Omental fat pad (tissue), 4 donors: ENCODE data around the gene ST6GALNAC2. TPM values are rescaled to one million over a fixed set of nuclear protein-coding genes. Genes with fewer than 3 reads are reported as not detected.

Experiments
- ATAC-seq: fragments of 150-250 bp; one replicate; pipeline ENCODE4 v1.9.1; 2016; ENCODE audit warnings: mild to moderate bottlenecking, moderate library complexity; ENCODE audit not compliant: low FRiP score
- DNase-seq: peaks from one replicate; pipeline ENCODE4 v3.0.0-alpha.2; 2019; ENCODE audit warnings: low spot score
- total RNA-seq, 4 donors: library from RNA; depleted of rRNA; stranded (reverse); fragments of >200 nt; gene quantifications; one replicate each; pipeline ENCODE4 v1.1.0, GENCODE V29; 2016
- TF ChIP-seq, protein P1 (sequence below), 3 donors: fragments of 450-650 bp; IDR thresholded peaks; one replicate each; pipeline ENCODE4 v1.5.1; 2016 to 2017; ENCODE audit warnings: antibody characterized with exemption in 3 of 3, mild to moderate bottlenecking in 3 of 3, moderate library complexity in 2 of 3

ST6GALNAC2 gene
- total RNA-seq, 4 donors from 2014 or later: 4.2 to 12.1 (median 9.7) TPM

DNA sequence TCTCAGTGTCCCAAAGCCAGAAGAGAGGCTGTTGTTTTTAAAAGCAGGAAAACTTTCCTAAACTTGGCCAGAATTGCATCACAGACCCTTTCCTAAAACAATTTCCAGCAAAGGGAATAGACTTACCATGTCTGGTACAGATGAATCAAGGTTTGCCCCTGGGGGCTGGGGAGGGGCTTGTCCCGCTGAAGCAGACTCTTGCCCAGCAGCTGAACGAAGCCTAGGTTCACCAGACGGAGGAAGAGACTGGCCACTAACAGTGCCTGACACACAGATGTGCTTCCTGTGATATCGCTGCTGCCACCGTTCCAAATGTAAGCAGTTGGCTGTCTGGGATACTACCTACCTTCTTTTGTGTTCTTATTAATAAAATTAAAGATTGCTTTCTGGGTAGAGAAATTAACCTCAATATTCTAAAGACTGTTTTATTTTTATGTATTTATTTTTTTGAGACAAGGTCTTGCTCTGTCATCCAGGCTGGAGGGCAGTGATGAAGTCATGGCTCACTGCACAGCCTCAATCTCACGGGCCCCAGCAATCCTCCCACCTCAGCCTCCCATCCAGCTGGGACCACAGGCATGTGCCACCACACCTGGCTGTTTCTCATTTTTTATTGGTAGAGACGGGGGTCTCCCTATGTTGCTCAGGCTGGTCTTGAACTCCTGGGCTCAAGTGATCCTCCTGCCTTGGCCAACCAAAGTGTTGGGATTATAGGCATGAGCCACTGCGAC is 32.3 kb downstream of the ST6GALNAC2 start:
- no peak for ATAC-seq
- DNase-seq: no peak
- TF ChIP-seq, protein P1, sequence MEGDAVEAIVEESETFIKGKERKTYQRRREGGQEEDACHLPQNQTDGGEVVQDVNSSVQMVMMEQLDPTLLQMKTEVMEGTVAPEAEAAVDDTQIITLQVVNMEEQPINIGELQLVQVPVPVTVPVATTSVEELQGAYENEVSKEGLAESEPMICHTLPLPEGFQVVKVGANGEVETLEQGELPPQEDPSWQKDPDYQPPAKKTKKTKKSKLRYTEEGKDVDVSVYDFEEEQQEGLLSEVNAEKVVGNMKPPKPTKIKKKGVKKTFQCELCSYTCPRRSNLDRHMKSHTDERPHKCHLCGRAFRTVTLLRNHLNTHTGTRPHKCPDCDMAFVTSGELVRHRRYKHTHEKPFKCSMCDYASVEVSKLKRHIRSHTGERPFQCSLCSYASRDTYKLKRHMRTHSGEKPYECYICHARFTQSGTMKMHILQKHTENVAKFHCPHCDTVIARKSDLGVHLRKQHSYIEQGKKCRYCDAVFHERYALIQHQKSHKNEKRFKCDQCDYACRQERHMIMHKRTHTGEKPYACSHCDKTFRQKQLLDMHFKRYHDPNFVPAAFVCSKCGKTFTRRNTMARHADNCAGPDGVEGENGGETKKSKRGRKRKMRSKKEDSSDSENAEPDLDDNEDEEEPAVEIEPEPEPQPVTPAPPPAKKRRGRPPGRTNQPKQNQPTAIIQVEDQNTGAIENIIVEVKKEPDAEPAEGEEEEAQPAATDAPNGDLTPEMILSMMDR (IDR thresholded peaks at IDR 0.05): no peak

DNA sequence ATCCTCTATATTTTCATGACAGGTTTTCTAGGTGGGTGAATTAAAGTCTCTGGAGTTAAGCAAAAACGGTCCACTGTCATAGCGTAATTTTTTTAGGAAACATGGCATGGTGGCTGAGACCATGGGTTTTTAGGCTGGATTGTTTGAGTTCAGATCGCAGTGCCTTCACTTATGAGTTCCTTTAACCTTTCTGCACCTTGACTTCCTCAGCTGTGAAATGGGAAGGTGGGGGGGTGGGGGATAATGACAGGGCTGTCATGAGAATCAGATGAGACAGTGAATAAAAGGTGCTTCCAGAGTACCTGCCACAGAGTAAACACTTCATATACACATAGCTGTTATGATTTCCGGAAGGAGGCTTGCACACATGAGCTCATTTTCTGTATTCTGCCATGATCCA is 34.0 kb downstream of the ST6GALNAC2 start:
- DNase-seq (no peak), ATAC-seq (no peak)
- TF ChIP-seq, protein P1 (IDR thresholded peaks at IDR 0.05): no peak

DNA sequence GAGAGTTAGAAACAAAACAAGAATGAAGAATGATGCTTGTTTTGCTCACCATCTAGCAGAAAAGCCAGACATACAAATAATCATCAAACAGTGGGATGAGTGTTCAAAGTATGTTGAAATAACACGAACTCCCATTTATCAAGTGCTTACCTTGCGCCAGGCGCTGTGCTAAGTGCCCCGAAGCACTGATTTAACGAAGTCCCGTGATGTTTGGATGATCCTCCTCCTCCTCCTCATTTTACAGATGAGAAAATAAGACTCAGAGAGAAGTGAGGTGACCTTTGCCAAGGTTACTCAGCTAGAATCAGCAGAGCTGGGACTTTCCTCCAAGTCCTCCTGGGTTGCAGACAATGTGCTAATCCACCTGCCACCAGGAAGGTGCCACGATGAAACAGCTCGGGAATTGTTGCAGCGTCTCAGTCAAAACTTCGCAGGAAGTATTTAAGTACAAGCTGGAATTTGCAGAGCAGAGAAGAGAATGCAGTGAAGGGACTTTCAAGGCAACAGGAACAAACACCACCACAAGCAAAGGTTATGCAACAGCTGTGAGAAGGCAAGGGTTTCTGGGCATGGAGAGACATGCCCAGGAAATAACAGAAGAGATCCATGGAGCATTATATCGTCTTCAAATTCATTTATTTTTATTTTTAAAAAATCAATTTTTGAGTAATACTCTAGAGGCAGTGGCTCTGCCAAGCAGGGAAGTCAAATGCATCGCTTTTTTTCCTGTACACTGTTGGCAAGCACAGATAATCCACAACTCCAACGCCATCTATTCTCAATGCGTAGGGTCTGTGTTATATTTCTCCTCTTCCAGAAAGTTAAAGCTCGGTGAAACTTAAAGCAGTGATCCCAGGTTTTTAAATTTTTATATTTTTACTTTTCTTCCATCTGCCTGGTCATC is 34.7 kb downstream of the ST6GALNAC2 start:
- DNase-seq (no peak), ATAC-seq (peak; percentile 89)
- TF ChIP-seq, protein P1 (IDR thresholded peaks at IDR 0.05): no peak

DNA sequence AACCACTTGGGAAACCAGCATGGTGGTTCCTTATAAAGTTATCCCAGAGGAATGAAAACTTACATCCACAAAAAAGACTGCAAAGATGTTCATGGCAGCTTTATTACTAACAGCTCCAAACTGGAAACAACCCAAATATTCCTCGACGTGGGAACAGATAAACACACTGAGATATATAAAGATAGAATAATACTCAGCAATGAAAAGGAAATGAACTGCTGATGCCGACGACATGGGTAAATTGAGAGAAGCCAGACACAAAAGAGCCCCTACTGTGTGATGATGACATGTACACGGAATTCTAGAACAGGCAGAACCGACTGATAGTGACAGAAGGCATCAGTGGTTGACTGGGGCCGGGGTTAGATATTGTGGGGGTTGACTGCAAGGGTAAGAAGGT is 36.1 kb downstream of the ST6GALNAC2 start:
- no peak for ATAC-seq
- DNase-seq: no peak
- TF ChIP-seq, protein P1 (IDR thresholded peaks at IDR 0.05): no peak

DNA sequence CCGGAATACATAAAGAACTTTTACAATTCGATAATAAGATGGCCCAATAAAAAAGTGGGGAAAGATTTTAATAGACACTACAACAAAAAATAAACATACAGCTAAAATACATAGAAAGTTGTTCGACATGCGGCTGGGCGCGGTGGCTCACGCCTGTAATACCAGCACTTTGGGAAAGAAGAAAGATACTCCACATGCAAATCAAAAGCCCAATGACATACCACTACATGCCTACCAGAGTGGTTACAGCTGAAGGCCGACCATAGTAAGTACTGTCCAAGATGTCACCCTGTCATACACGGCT is 36.5 kb downstream of the ST6GALNAC2 start:
- TF ChIP-seq, protein P1 (IDR thresholded peaks at IDR 0.05): no peak
- ATAC-seq (no peak), DNase-seq (no peak)

DNA sequence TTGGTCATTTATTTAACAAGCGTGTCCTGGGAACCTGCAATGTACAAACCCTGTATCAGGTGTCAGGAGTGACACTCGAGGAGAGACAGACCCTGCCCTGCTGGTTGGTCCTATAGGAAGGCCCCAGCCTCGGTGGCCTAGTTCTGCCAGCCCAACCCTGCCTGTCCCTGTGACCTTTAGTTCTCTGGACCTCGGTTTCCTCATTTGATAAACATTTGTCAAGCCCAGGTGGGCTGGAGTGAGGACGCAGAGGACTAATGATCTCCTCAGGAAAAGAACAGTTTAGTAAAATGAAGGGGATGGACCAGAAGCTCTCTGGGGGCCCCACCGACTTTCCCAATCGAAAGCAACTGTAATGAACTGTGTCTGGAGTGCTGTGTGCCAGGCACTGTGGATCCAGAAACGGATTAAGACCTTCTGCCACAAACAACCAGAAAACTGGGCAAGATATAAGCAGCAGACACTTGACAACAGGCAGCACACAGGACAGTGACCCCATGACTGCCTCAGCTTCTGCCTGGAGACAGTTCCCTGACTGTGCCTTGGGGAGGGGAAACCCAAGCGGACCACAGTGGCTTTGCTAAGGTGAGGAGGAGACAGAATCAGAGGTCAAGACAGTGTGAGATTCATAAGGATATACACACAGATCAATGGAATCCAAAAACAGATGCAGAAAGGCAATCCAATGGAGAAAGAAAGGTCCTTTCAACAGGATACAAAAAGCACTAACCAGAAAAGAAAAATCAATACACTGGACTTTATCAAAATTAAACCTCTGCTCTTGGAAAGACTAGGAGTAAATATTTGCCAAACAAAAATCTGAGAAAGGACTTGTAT is 37.1 kb downstream of the ST6GALNAC2 start:
- TF ChIP-seq, protein P1 (IDR thresholded peaks at IDR 0.05): no peak

More for the DNA sequence above, 37.1 kb downstream of the ST6GALNAC2 start:
- ATAC-seq (no peak), DNase-seq (no peak)
